Measurements from ENCODE around the gene CORO2B.

DNA sequence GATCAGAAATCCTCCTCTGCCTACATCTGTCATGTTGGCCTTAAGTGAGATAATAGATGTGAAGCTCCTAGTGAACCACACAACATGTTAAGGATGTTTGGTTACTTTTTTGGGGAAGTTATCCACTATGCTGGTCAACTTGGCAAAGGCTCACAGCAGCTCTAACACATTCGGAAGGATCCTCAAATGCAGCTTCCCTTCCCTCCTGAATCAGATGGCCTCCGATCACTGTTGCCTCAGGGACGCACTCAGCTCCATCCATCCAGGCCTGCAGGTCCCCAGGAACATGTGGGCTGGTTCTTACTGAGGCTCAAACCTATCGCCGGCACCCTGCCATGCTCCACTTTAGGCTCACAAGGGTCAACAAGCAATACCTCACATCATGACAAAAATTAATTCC, 67.9 kb downstream of the CORO2B start:
- TF ChIP-seq EZH2 (IDR thresholded peaks at IDR 0.05) (no peak), POLR2AphosphoS5 (IDR thresholded peaks at IDR 0.05; ENCODE audit: borderline replicate concordance, low read depth, low read length) (no peak), FOXP2 (optimal IDR thresholded peaks at IDR 0.05; ENCODE audit: control extremely low read depth, extremely low read length, insufficient read depth) (no peak)

Measured in SK-N-MC (cell line).